A549 (cell line): ENCODE measurements around the gene TMEM184C. TPM values are rescaled to one million over a fixed set of nuclear protein-coding genes. Genes with fewer than 3 reads are reported as not detected.

Source experiments
- ATAC-seq, 2 experiments: fragments of 200-7000 bp in 1 of 2; fragments of >200 bp in 1 of 2; cut with Nextera tagmentation in 1 of 2; cut with Tn5 transposase in 1 of 2; 3 replicates each; pipeline versions ENCODE4 v1.8.0 to v1.9.1; 2018 to 2020; ENCODE audit warnings: mild to moderate bottlenecking in 1 of 2, moderate library complexity in 1 of 2
- CTCF ChIA-PET: fragments of 300-600 bp; sonication (Branson Sonifier 250); formaldehyde crosslinking; extraction: SDS; loops from one replicate; lab custom pipeline; 2021; ENCODE audit warnings: antibody characterized with exemption, inconsistent platforms; lab: Yijun Ruan, JAX
- POLR2A ChIA-PET: fragments of 350-600 bp; formaldehyde crosslinking; extraction: SDS; loops from one replicate; lab custom pipeline; 2021; ENCODE audit warnings: antibody characterized with exemption, inconsistent platforms; lab: Yijun Ruan, JAX
- DNase-seq, 2 experiments: peaks; one replicate each; pipeline versions ENCODE4 v3.0.0 to v3.0.0-alpha.2; 2011 to 2016; ENCODE audit warnings: low read depth in 1 of 2, low spot score in 1 of 2
- FAIRE-seq: peaks from 2 replicates; lab custom pipeline; 2011; peaks lifted over from hg19 to GRCh38; lab: Jason Lieb, UNC
- H3K27ac ChIP-seq, 2 experiments: fragments of >200 bp; sonication (Bioruptor Twin); formaldehyde crosslinking; 3 replicates each; pipeline ENCODE4 v1.5.1; 2016 to 2017
- H3K4me1 ChIP-seq: fragments of >200 bp; sonication (Bioruptor Twin); formaldehyde crosslinking; 3 replicates; pipeline ENCODE4 v1.6.1; 2016
- H3K4me2 ChIP-seq: fragments of >200 bp; sonication (Bioruptor Twin); formaldehyde crosslinking; 3 replicates; pipeline ENCODE4 v1.6.1; 2016
- H3K4me3 ChIP-seq: fragments of >200 bp; sonication (Bioruptor Twin); formaldehyde crosslinking; 3 replicates; pipeline ENCODE4 v1.5.1; 2016
- H3K9me3 ChIP-seq: fragments of >200 bp; sonication (Bioruptor Twin); formaldehyde crosslinking; 3 replicates; pipeline ENCODE4 v1.6.1; 2016
- ATOH8 ChIP-seq: fragments of 250-450 bp; sonication (Bioruptor Pico); IDR thresholded peaks from 2 replicates; pipeline ENCODE4 v1.5.0; 2020; ENCODE audit warnings: low read depth, mild to moderate bottlenecking, moderate library complexity
- EHF ChIP-seq: fragments of 250-450 bp; sonication (Bioruptor Pico); IDR thresholded peaks from 2 replicates; pipeline ENCODE4 v1.5.0; 2020; ENCODE audit warnings: mild to moderate bottlenecking
- ELK1 ChIP-seq: fragments of 150-350 bp; IDR thresholded peaks from 2 replicates; pipeline ENCODE4 v1.6.1; 2014; ENCODE audit warnings: low read depth, mild to moderate bottlenecking, low read length
- ESRRA ChIP-seq: fragments of 150-350 bp; IDR thresholded peaks from 2 replicates; pipeline ENCODE4 v1.6.1; 2014; ENCODE audit warnings: mild to moderate bottlenecking, low read length, borderline replicate concordance
- FOSL2 ChIP-seq, 2 experiments: fragments of 450-650 bp in 1 of 2; fragments of >200 bp in 1 of 2; sonication (Bioruptor Twin) in 1 of 2; formaldehyde crosslinking; IDR thresholded peaks; 2 replicates each; pipeline versions ENCODE4 v1.5.0 to v1.6.1; 2016 to 2020; ENCODE audit warnings: mild to moderate bottlenecking in 1 of 2, moderate library complexity in 1 of 2
- HEYL ChIP-seq: fragments of 250-450 bp; sonication (Bioruptor Pico); IDR thresholded peaks from 2 replicates; pipeline ENCODE4 v1.8.0; 2021; ENCODE audit warnings: mild to moderate bottlenecking, moderate library complexity
- HMGXB4 ChIP-seq: fragments of 250-450 bp; sonication (Bioruptor Pico); IDR thresholded peaks from 2 replicates; pipeline ENCODE4 v1.5.0; 2021; ENCODE audit warnings: mild to moderate bottlenecking, moderate library complexity, borderline replicate concordance
- HOXB13 ChIP-seq: fragments of 250-450 bp; sonication (Bioruptor Pico); IDR thresholded peaks from 2 replicates; pipeline ENCODE4 v1.5.0; 2020; ENCODE audit warnings: low read depth, mild to moderate bottlenecking, moderate library complexity
- HOXB5 ChIP-seq: fragments of 250-450 bp; sonication (Bioruptor Pico); IDR thresholded peaks from 2 replicates; pipeline ENCODE4 v1.5.0; 2020; ENCODE audit warnings: mild to moderate bottlenecking, moderate library complexity
- JUNB ChIP-seq: fragments of >200 bp; sonication (Bioruptor Twin); formaldehyde crosslinking; IDR thresholded peaks from 2 replicates; pipeline ENCODE4 v1.6.1; 2016
- MAFK ChIP-seq: fragments of 450-650 bp; IDR thresholded peaks from 2 replicates; pipeline ENCODE4 v1.6.1; 2014; ENCODE audit not compliant: partially characterized antibody
- MAX ChIP-seq: IDR thresholded peaks from 2 replicates; pipeline ENCODE4 v1.6.1; 2012
- MAZ ChIP-seq: fragments of 150-350 bp; IDR thresholded peaks from 2 replicates; pipeline ENCODE4 v1.6.1; 2014; ENCODE audit warnings: antibody characterized with exemption, low read depth, low read length, borderline replicate concordance
- POLR2AphosphoS2 ChIP-seq: conservative IDR thresholded peaks from 2 replicates; pipeline ENCODE4 v1.6.1; 2012; ENCODE audit warnings: low read length, improper control_type of control experiment, inconsistent platforms
- RARB ChIP-seq: fragments of 250-450 bp; sonication (Bioruptor Pico); IDR thresholded peaks from 2 replicates; pipeline ENCODE4 v1.8.0; 2021; ENCODE audit warnings: mild to moderate bottlenecking, moderate library complexity
- RNF2 ChIP-seq: fragments of 200-600 bp; sonication (generic); IDR thresholded peaks from 2 replicates; pipeline ENCODE4 v1.6.1; 2016; ENCODE audit warnings: low read depth, mild to moderate bottlenecking, antibody characterized with exemption, moderate library complexity, borderline replicate concordance
- SMC3 ChIP-seq: fragments of >200 bp; sonication (Bioruptor Twin); formaldehyde crosslinking; IDR thresholded peaks from 3 replicates; pipeline ENCODE4 v1.6.1; 2018; ENCODE audit warnings: inconsistent platforms
- ZFP36 ChIP-seq: fragments of 450-650 bp; IDR thresholded peaks from 2 replicates; pipeline ENCODE4 v1.6.1; 2014; ENCODE audit warnings: borderline replicate concordance; ENCODE audit not compliant: partially characterized antibody
- ZNF302 ChIP-seq: fragments of 250-450 bp; sonication (Bioruptor Pico); IDR thresholded peaks from 2 replicates; pipeline ENCODE4 v1.9.0; 2021; ENCODE audit warnings: inconsistent platforms, mild to moderate bottlenecking, moderate library complexity
- ZSCAN20 ChIP-seq: fragments of 250-450 bp; sonication (Bioruptor Pico); IDR thresholded peaks from 2 replicates; pipeline ENCODE4 v1.8.0; 2022; ENCODE audit warnings: mild to moderate bottlenecking, moderate library complexity
- WGBS: methylation state at CpG from one replicate; pipeline ENCODE4 v1.1.6; 2017; ENCODE audit errors: missing lambda C conversion rate; 5-methylcytosine and 5-hydroxymethylcytosine counted together
- polyA plus RNA-seq, 4 experiments: library from polyadenylated mRNA; depleted of rRNA in 3 of 4; stranded (reverse); fragments of >200 nt; fragmentation: RNase III in 1 of 4; extraction: RNeasy Plus Mini Kit Qiagen cat#74134 plus additional on column Dnase treatment in 1 of 4; gene quantifications; 2 replicates in 3 of 4; 3 replicates in 1 of 4; pipeline ENCODE4 v1.2.3, GENCODE V29; 2011 to 2017

Gene TMEM184C
- polyA plus RNA-seq, 2 of the 4 experiments (the other 2 are of a cell fraction) = 17.6 to 25.2 TPM

GRCh38 chr4:147678796-147679549 lies 61.8 kb downstream of the TMEM184C start:
- CTCF ChIA-PET = interaction anchor here (0.5 to 1.3 kb wide), 3 partner anchors 110 to 198 kb away, joined by 3 read pairs; no protein-coding TSS in a partner anchor
- DNase-seq (peak in 1 of 2 experiments; percentile 17), FAIRE-seq (no peak), ATAC-seq (no peak)
- no peak overlapping the region for H3K27ac ChIP-seq
- no peaks in the 10 kb centered on the region for H3K4me1 ChIP-seq
- H3K4me2 ChIP-seq = no peak overlapping the region
- no peak for TF ChIP-seq RARB (CRISPR knock-in tag)
- no peak for TF ChIP-seq MAX
- H3K9me3 ChIP-seq = no peaks in the 10 kb centered on the region
- 93% methylated on average over 12 of the region's 12 CpGs for WGBS
- POLR2A ChIA-PET = no interaction called here
- H3K4me3 ChIP-seq = no peak overlapping the region

GRCh38 chr4:147682755-147683154 lies 65.6 kb downstream of the TMEM184C start:
- ChIA-PET CTCF (no interaction called here), POLR2A (interaction anchor here (1.4 to 1.8 kb wide), 4 partner anchors 19 to 185 kb away, joined by 4 to 10 read pairs (median 8); partner anchors contain the start of genes ARHGAP10 and TMEM184C)
- 66% methylated on average over 3 of the region's 3 CpGs for WGBS
- H3K9me3 ChIP-seq = no peaks in the 10 kb centered on the region
- ATAC-seq = no peak
- H3K27ac ChIP-seq = peak overlapping the region in 1 of 2 experiments; percentile 84; a peak in 2 of 6 replicates
- TF ChIP-seq MAX = no peak
- TF ChIP-seq MAFK = peak; percentile 33
- no peak for TF ChIP-seq HOXB13 (CRISPR knock-in tag)
- no peak for TF ChIP-seq ZSCAN20 (CRISPR knock-in tag)
- TF ChIP-seq HEYL = no peak
- no peak for FAIRE-seq
- DNase-seq = no peak
- peak overlapping the region; percentile 78 for H3K4me2 ChIP-seq
- H3K4me1 ChIP-seq = 0 out of 3 replicates have a peak, but pooled peaks cover 3% of the 10 kb centered on the region
- peak overlapping the region; percentile 67; the same call in 2 of the 3 replicates for H3K4me3 ChIP-seq

GRCh38 chr4:147683188-147683591 lies 66.0 kb downstream of the TMEM184C start:
- H3K4me3 ChIP-seq = peak overlapping the region; percentile 67
- 6% methylated on average over 10 of the region's 10 CpGs for WGBS
- FAIRE-seq = no peak
- H3K27ac ChIP-seq = peak overlapping the region; percentile 84 to 90
- TF ChIP-seq ATOH8 (CRISPR knock-in tag) (no peak), ZFP36 (no peak), HOXB5 (no peak), ESRRA (no peak), SMC3 (no peak), HMGXB4 (no peak), MAZ (no peak), ELK1 (no peak), EHF (CRISPR knock-in tag) (no peak), POLR2AphosphoS2 (no peak), RNF2 (no peak), ZNF302 (no peak), JUNB (no peak), MAX (no peak), FOSL2 (IDR thresholded peaks at IDR 0.05) (no peak), FOSL2 (CRISPR knock-in tag; IDR thresholded peaks at IDR 0.05) (no peak)
- TF ChIP-seq, all 56 proteins: peak for 0
- Histone ChIP-seq H3K4me1 (0 out of 3 replicates have a peak, but pooled peaks cover 3% of the 10 kb centered on the region), H3K4me2 (peak overlapping the region; percentile 78), H3K9me3 (no peaks in the 10 kb centered on the region)
- ChIA-PET CTCF (interaction anchor here (0.8 to 2.8 kb wide), 2 partner anchors 20 to 183 kb away, joined by 3 to 13 read pairs; no protein-coding TSS in a partner anchor), POLR2A (interaction anchor here (1.4 to 1.8 kb wide), 4 partner anchors 19 to 184 kb away, joined by 4 to 10 read pairs (median 8); partner anchors contain the start of genes ARHGAP10 and TMEM184C)
- ATAC-seq = peak; percentile 38 to 41; a peak in 3 of 6 replicates
- DNase-seq = no peak
